ENCODE measurements around the gene LMCD1. TPM values are rescaled to one million over a fixed set of nuclear protein-coding genes. Genes with fewer than 3 reads are reported as not detected.

Gene LMCD1
- total RNA-seq, 1 donor from 2014 or later: 9.5 TPM

DNA sequence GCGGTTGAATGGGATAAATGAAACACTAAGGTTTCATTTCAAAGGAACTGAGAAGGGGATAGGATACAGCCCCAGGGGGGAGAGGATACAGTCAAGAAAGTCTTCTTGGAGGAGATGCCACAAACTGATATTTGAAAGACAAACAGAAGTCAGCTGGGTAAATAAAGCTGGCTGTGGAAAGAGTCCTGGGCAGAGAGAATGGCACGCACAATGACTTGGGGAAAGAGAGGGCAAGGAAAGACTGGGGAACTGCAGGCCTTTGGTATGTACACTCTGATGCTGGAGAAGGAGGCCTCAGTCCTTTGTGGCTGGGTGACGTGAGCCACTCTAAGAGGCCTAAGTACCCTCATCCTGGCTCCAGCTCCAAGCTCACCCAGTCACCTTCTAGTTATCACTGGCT lies 45.2 kb upstream of the LMCD1 start:
- Mint-ChIP-seq H3K9me3 (ENCODE audit: unreplicated experiment) (no peaks in the 10 kb centered on the region), H3K27me3 (ENCODE audit: unreplicated experiment) (no peaks in the 10 kb centered on the region), H3K4me1 (ENCODE audit: unreplicated experiment) (peaks cover 2% of the 10 kb centered on the region), H3K27ac (ENCODE audit: unreplicated experiment) (no peak overlapping the region), H3K36me3 (ENCODE audit: low read depth, unreplicated experiment) (no peaks in the 10 kb centered on the region), H3K4me3 (ENCODE audit: unreplicated experiment) (no peak overlapping the region)
- TF ChIP-seq, protein P1, sequence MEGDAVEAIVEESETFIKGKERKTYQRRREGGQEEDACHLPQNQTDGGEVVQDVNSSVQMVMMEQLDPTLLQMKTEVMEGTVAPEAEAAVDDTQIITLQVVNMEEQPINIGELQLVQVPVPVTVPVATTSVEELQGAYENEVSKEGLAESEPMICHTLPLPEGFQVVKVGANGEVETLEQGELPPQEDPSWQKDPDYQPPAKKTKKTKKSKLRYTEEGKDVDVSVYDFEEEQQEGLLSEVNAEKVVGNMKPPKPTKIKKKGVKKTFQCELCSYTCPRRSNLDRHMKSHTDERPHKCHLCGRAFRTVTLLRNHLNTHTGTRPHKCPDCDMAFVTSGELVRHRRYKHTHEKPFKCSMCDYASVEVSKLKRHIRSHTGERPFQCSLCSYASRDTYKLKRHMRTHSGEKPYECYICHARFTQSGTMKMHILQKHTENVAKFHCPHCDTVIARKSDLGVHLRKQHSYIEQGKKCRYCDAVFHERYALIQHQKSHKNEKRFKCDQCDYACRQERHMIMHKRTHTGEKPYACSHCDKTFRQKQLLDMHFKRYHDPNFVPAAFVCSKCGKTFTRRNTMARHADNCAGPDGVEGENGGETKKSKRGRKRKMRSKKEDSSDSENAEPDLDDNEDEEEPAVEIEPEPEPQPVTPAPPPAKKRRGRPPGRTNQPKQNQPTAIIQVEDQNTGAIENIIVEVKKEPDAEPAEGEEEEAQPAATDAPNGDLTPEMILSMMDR (IDR thresholded peaks at IDR 0.05; ENCODE audit: unreplicated experiment): no peak
- DNase-seq (ENCODE audit: low spot score): no peak

DNA sequence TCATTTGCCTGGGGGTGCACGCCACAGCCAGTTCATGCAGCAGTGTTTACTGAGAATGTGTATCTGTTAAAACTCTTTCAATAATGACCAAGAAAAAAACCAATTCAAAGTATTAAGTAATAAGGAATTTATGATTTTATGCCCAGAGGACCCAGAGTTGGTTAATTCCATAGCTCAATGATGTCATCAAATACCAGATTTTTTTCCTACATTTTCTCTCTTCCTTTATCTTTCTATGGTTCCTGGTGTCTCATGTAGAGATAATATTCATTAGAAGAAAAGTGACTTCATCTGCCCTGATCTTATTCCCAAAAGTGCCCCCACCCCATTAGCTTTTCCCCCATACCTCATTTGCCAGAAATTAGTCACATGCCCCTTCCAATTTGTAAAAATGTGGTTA lies 44.6 kb upstream of the LMCD1 start:
- Mint-ChIP-seq H3K4me3 (ENCODE audit: unreplicated experiment) (no peak overlapping the region), H3K36me3 (ENCODE audit: low read depth, unreplicated experiment) (no peaks in the 10 kb centered on the region), H3K27me3 (ENCODE audit: unreplicated experiment) (no peaks in the 10 kb centered on the region), H3K27ac (ENCODE audit: unreplicated experiment) (no peak overlapping the region), H3K4me1 (ENCODE audit: unreplicated experiment) (peaks cover 2% of the 10 kb centered on the region), H3K9me3 (ENCODE audit: unreplicated experiment) (no peaks in the 10 kb centered on the region)
- no peak for DNase-seq (ENCODE audit: low spot score)
- TF ChIP-seq, protein P1 (IDR thresholded peaks at IDR 0.05; ENCODE audit: unreplicated experiment): no peak

DNA sequence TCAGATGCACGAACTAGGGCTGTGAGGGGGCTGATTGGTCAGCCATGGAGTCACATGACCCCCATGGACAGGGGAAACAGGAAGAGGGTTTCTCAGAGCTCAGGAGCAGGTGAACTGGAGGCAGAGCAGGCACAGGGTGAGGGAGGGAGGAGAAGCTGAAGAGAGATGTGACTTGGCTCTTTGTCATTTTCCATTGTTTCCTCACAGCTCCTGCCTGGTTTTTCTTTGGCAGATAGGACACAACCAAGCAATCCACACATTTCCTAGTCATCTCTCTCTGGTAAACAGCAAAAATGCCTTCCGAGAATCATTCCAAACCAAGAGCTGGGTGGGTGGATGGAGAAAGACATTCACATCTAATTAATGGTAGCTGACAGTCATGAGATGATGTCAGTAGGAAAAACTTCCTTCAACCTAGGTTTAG lies 43.4 kb upstream of the LMCD1 start:
- H3K27ac Mint-ChIP-seq (ENCODE audit: unreplicated experiment): no peak overlapping the region
- no peaks in the 10 kb centered on the region for H3K27me3 Mint-ChIP-seq (ENCODE audit: unreplicated experiment)
- TF ChIP-seq, protein P1 (IDR thresholded peaks at IDR 0.05; ENCODE audit: unreplicated experiment): no peak
- H3K4me1 Mint-ChIP-seq (ENCODE audit: unreplicated experiment): peaks cover 2% of the 10 kb centered on the region
- DNase-seq (ENCODE audit: low spot score): no peak
- no peaks in the 10 kb centered on the region for H3K9me3 Mint-ChIP-seq (ENCODE audit: unreplicated experiment)
- no peaks in the 10 kb centered on the region for H3K36me3 Mint-ChIP-seq (ENCODE audit: low read depth, unreplicated experiment)
- H3K4me3 Mint-ChIP-seq (ENCODE audit: unreplicated experiment): no peak overlapping the region

DNA sequence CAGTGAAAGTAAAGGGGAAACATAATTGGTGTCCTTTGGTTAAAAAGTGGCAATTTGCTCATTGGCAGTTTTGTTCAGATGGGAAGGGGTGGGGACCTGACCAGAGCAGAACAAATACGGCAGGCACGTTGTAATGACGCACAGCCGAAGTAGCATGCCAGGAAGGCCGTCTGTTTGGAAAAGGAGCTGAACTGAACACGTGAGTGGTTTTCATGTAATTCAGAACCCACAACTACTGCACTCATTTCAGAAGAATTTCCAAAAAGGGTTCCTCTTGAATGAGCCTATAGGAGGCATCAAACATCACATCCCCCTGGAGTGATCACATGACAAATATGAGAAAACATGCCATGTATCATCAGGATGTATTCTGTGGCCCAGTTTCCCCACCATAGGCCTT lies 42.9 kb upstream of the LMCD1 start:
- TF ChIP-seq, protein P1 (IDR thresholded peaks at IDR 0.05; ENCODE audit: unreplicated experiment): no peak
- no peaks in the 10 kb centered on the region for H3K27me3 Mint-ChIP-seq (ENCODE audit: unreplicated experiment)
- no peaks in the 10 kb centered on the region for H3K9me3 Mint-ChIP-seq (ENCODE audit: unreplicated experiment)
- peaks cover 1% of the 10 kb centered on the region for H3K4me1 Mint-ChIP-seq (ENCODE audit: unreplicated experiment)
- H3K36me3 Mint-ChIP-seq (ENCODE audit: low read depth, unreplicated experiment): no peaks in the 10 kb centered on the region
- no peak overlapping the region for H3K4me3 Mint-ChIP-seq (ENCODE audit: unreplicated experiment)
- no peak overlapping the region for H3K27ac Mint-ChIP-seq (ENCODE audit: unreplicated experiment)
- DNase-seq (ENCODE audit: low spot score): no peak

DNA sequence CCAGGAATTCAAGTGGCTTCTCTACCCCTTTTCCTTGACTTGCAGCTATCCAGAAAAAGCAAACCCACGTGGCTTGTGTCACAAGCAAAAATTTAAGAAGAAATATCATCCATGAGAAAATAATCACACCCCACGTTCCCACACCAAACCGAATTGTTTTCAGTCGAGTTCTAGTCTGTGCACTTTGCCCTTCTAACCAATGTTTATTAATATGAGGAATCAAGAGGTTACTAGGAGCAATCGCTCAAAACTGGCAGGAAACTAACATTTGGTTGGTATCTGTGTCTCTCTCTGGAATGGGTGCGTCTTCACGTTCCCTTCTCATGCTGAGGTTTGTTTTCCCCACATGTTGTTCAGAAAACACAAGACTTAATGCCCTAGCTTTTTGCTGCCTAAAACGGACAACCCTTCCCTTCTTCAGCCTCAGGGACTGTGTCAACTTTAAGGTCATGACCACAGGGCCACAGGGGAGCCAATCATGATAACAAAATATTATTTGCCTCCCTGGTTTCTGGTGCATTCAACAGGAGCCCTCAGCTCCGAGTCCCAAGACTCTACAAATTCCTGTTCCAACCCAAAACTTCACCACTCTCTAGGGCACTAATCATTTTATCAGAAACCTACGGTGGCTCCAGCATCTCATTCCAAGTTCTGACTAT lies 41.4 kb upstream of the LMCD1 start:
- Mint-ChIP-seq H3K27ac (ENCODE audit: unreplicated experiment) (no peak overlapping the region), H3K36me3 (ENCODE audit: low read depth, unreplicated experiment) (no peaks in the 10 kb centered on the region), H3K4me1 (ENCODE audit: unreplicated experiment) (no peaks in the 10 kb centered on the region), H3K9me3 (ENCODE audit: unreplicated experiment) (no peaks in the 10 kb centered on the region), H3K4me3 (ENCODE audit: unreplicated experiment) (no peak overlapping the region), H3K27me3 (ENCODE audit: unreplicated experiment) (no peaks in the 10 kb centered on the region)
- DNase-seq (ENCODE audit: low spot score): no peak
- TF ChIP-seq, protein P1 (IDR thresholded peaks at IDR 0.05; ENCODE audit: unreplicated experiment): no peak

All from endothelial cell (in vitro differentiated cells).